ENCODE data around the gene HPSE2.

HPSE2 gene

DNA sequence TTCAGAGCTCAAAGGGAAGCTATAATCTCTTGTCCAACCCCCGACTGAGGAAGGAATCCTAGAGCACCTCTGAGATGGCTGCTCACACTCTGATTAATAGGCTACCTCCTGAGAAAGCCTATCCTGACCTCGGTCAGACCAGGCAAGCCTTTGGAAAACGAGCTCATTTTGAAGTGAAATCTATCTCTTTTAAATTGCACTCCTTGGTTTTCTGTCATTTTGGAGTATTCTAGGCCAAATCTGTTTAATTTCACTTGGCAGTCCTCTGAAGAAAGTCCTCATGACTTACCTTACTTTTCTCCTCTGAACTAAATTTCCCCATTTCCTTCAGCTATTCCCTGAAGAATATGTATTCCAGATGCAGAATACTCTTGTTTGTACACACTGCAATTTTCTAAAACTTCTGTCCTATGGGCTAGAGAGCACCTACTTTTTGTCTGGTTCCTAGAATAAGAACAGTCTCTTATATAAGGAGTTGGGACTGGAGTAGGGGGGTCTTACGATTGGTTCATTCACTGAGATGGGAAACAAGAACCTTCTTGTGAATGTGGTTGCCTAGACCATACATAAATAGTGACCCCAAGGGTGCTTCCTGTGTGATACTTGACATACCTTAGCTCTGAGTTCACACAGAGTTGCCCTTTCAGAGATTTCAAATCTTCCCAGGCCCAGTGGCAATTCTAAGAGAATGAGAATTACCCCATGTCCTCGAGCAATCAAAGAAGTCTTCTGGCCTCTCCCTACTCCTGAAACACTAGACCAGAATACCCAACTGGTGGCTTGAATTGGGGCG, 757.0 kb downstream of the HPSE2 start:
- DNase-seq = no peak
- intact Hi-C loops (cut with DNase I) = no loop called here

- DNase-seq = no peak
- intact Hi-C loops (cut with DNase I) = no loop called here
Measured at GRCh38 chr10:98477861-98478260, 757.8 kb downstream of the HPSE2 start.

GRCh38 chr10:98474628-98475027, 761.0 kb downstream of the HPSE2 start:
- intact Hi-C loops (cut with DNase I) = no loop called here
- DNase-seq = no peak

DNA sequence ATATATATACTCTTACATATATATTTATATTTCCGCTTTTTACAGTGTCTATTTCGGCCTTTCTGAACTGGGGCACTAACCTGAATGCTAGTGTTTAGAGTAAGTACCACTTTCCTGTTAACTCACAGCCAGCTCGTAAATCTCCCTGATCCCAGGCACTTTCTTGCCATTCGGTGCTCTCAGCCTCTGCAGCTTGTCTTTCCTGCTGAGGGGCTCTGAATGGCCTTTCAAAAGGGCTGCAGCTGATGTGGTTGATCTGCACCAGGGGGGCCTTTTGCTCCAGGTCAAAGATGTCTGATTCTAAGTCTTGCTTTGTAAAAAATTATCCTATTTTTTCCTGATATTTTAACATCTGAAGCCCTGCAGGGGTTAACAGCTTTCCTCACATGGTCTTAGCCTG, 763.5 kb downstream of the HPSE2 start:
- intact Hi-C loops (cut with DNase I) = no loop called here
- DNase-seq = no peak

GRCh38 chr10:98470850-98471249, 764.8 kb downstream of the HPSE2 start:
- no peak for DNase-seq
- intact Hi-C loops (cut with DNase I) = no loop called here

DNA sequence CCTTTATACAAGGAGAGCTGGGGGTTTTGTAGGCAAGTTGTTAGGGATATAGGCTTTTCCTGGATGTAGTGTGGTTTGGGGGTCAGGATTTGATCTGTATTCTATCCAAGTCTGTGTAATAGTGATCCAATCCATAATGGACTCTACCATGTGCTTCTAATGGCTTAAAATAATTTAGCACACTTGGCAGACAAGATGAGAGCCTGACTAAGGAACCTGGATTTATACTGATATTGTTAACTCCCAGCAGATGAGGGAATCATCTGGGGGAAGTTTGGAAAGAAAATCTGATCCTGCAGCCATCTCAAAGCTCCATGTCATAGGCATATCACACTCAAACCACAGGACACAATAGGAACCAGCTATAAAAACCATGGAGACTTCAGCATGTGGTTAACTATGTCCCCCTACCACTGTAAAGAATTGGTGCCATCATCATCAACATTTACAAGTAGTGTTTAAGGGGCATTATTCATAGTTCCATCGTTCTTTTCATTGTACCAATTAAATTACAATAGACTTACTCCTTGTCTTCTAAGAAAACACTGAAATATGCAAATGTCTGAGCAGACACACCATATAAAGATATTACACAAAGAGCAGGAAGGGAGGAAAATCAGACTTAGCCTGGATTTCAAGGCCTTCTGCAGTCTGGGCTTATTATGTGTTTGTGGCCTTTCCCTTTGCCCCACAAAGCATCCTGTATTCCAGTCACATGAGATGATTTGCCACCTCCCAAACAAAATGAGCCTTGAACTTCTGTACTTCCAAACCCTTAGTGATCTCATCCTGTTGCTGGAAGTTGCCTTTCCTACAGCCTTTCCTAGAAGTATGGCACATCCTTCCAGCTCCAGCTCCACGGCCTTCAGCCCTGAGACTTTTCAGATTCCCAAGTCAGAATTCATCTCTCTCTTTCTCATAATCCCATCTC, 766.4 kb downstream of the HPSE2 start:
- DNase-seq = no peak
- intact Hi-C loops (cut with DNase I) = loop anchor here (10.0 kb wide), 1 partner anchor 196 kb away; no protein-coding TSS in a partner anchor

DNA sequence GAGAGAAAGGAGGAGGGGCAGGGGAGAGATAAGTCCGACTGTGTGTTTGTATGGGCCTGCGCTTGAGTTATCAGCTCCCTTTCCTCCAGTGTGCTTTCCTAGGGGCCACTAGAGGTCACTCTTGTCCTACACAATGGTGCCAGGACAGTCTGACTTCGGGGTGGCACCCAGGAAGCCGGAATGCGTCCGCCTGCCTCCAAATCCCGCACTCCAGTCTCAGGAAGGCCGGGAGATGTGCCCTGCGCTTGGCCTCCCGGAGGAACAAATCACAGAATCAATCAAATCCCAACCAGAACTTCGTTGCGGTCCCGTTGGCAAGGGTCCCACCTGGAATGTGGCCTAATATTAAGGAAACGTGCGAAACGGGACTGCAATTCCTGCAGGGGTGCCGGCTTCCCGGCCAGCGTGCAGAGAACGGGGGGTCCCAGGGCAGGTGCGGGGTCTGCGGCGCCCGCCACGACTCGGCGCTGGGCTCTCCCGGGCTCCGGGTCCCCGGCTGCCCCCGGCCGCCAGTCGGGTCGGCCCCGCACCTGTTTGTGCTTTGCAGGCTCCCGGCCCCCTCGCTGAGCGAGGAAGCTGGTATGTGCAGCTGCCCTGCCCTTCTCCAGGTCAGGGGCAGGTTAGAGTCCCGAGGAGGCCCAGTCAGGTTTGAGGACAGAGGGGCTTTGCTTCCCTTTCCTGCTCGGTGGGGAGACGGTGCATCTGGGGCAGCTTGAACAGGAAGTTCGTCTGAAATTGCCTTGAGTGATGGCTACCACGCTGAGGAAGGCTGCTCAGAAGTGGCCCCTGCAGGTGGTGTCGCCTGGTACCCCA, 767.9 kb downstream of the HPSE2 start:
- intact Hi-C loops (cut with DNase I) = loop anchor here (1.0 to 10.0 kb wide), 3 partner anchors 197 to 779 kb away; no protein-coding TSS in a partner anchor
- peak; percentile 54 to 95 (median 74) for DNase-seq

DNA sequence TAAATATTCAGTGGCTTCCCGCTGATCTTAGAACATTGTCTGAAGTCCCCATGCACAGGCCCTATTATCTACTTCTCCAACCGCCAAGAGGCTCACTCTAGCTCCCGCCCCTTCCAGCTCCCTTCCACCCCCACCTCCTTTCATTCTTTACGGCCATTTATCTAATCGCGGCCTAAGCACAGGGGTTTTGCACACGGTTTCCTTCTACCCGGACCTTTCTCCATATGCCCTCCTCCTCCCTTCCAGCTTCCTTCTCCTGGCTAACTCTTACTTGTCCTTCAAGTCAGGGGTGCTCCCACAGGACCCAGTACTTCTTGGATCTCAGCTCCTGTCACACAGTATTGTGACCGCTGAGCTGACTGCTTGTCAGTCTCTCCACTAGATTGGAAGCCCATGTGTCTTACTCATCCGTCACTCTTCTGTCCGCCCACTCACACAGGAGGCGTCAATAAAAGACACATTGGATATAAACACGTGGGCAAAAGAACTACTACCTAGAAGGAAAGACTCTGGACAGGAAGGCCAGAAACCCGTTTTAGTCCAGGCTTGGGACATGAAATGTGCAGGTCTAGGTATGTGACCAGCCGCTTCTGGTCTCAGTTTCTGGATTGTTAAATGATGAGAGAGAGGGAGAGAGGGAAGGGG, 768.7 kb downstream of the HPSE2 start:
- intact Hi-C loops (cut with DNase I) = loop anchor here (1.0 to 10.0 kb wide), 3 partner anchors 198 to 779 kb away; no protein-coding TSS in a partner anchor
- DNase-seq = no peak

- intact Hi-C loops (cut with DNase I) = loop anchor here (2.0 to 10.0 kb wide), 2 partner anchors 199 to 707 kb away; no protein-coding TSS in a partner anchor
- no peak for DNase-seq
Measured at GRCh38 chr10:98465866-98466265, 769.8 kb downstream of the HPSE2 start.

- intact Hi-C loops (cut with DNase I) = loop anchor here (10.0 kb wide), 1 partner anchor 201 kb away; no protein-coding TSS in a partner anchor
Measured at GRCh38 chr10:98463976-98464754, 771.5 kb downstream of the HPSE2 start.

GRCh38 chr10:98463016-98463415, 772.6 kb downstream of the HPSE2 start:
- DNase-seq = no peak
- intact Hi-C loops (cut with DNase I) = loop anchor here (10.0 kb wide), 1 partner anchor 202 kb away; no protein-coding TSS in a partner anchor

More at GRCh38 chr10:98463976-98464754, 771.5 kb downstream of the HPSE2 start:
- DNase-seq = no peak

GRCh38 chr10:98461500-98461842, 774.2 kb downstream of the HPSE2 start:
- no peak for DNase-seq
- intact Hi-C loops (cut with DNase I) = loop anchor here (10.0 kb wide), 1 partner anchor 203 kb away; no protein-coding TSS in a partner anchor

DNA sequence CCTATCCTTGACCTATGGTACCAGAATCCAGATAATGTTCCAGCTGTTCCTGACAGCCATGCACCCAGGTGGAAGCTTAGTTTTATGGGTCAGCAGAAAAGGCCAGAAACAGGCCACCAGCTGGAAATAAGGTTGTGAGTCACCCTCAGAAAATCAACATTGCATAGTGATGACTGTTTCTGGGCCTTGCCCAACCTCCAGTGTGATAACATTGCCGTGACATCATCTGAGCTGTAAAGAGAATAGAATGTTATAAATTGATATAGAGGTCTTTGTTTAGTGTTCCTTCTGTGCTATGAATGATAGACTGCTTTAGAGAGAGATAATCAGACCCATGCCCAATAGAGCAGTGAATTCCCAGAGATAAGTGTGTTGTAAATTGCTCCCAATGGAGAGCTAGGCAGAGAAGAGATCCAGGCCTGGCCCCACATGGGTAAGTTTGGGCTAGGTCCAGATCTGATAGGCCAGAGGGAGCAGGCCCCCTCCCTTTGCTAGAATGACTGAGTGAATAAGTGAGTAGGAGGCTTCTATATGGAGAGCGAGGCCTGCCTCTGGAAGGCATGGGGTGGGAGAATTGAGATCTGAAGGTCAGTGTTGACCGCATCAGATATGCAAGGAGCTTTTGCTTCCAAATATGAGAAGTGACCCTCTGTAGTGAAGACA, 774.7 kb downstream of the HPSE2 start:
- DNase-seq = no peak
- intact Hi-C loops (cut with DNase I) = loop anchor here (10.0 kb wide), 1 partner anchor 204 kb away; no protein-coding TSS in a partner anchor

GRCh38 chr10:98458809-98459784, 776.6 kb downstream of the HPSE2 start:
- intact Hi-C loops (cut with DNase I) = no loop called here
- DNase-seq = no peak

- DNase-seq = no peak
- intact Hi-C loops (cut with DNase I) = no loop called here
Measured at GRCh38 chr10:98457721-98458120, 777.9 kb downstream of the HPSE2 start.

- intact Hi-C loops (cut with DNase I) = no loop called here
Measured at GRCh38 chr10:98456686-98457482, 778.8 kb downstream of the HPSE2 start.

More at GRCh38 chr10:98456686-98457482, 778.8 kb downstream of the HPSE2 start:
- no peak for DNase-seq
